ENCODE measurements around the gene ITGAV. TPM values are rescaled to one million over a fixed set of nuclear protein-coding genes. Genes with fewer than 3 reads are reported as not detected.

Gene ITGAV
- total RNA-seq, 4 donors from 2014 or later, result 98.4 to 117 (median 105) TPM

- H3K9me3 ChIP-seq, result no peaks in the 10 kb centered on the region
- peaks cover 5 to 18% (median 13%) of the 10 kb centered on the region in 4 donors for H3K4me1 ChIP-seq
- H3K4me3 ChIP-seq, result no peak overlapping the region
- 77% methylated on average over 1 of the region's 1 CpG for WGBS
- no peak for DNase-seq (ENCODE audit: extremely low spot score)
- intact Hi-C loops (cut with DNase I), result no loop called here
- H3K36me3 ChIP-seq, result peaks cover 0 to 7% (median 6%) of the 10 kb centered on the region in 4 donors
- no peaks in the 10 kb centered on the region for H3K27me3 ChIP-seq
- TF ChIP-seq POLR2A (IDR thresholded peaks at IDR 0.05; ENCODE audit: low read depth) (no peak), POLR2AphosphoS5 (IDR thresholded peaks at IDR 0.05) (no peak), CTCF (IDR thresholded peaks at IDR 0.05) (no peak), EP300 (IDR thresholded peaks at IDR 0.05) (no peak)
- H3K27ac ChIP-seq (replicated peaks in 1 of 4), result no peak overlapping the region
Observed at GRCh38 chr2:186617771-186618170, 27.9 kb downstream of the ITGAV start.

GRCh38 chr2:186618696-186619095 lies 28.8 kb downstream of the ITGAV start:
- H3K4me1 ChIP-seq, result peaks cover 5 to 18% (median 6%) of the 10 kb centered on the region in 4 donors
- TF ChIP-seq CTCF (IDR thresholded peaks at IDR 0.05), result no peak
- TF ChIP-seq EP300 (IDR thresholded peaks at IDR 0.05), result no peak
- H3K36me3 ChIP-seq, result peaks cover 0 to 15% (median 15%) of the 10 kb centered on the region in 4 donors
- intact Hi-C loops (cut with DNase I), result no loop called here
- H3K9me3 ChIP-seq, result no peaks in the 10 kb centered on the region
- H3K27ac ChIP-seq (replicated peaks in 1 of 4), result no peak overlapping the region
- WGBS, result 88% methylated on average over 1 of the region's 1 CpG
- no peaks in the 10 kb centered on the region for H3K27me3 ChIP-seq
- DNase-seq (ENCODE audit: extremely low spot score), result no peak
- H3K4me3 ChIP-seq, result no peak overlapping the region

GRCh38 chr2:186623084-186623483 lies 33.2 kb downstream of the ITGAV start:
- Histone ChIP-seq H3K27ac (replicated peaks in 1 of 4) (no peak overlapping the region), H3K4me1 (peaks cover under 1 to 3% (median 1%) of the 10 kb centered on the region in 4 donors), H3K4me3 (no peak overlapping the region), H3K27me3 (no peaks in the 10 kb centered on the region), H3K9me3 (no peaks in the 10 kb centered on the region), H3K36me3 (peaks cover 6 to 37% (median 28%) of the 10 kb centered on the region in 4 donors)
- WGBS, result 90% methylated on average over 2 of the region's 2 CpGs
- DNase-seq (ENCODE audit: extremely low spot score), result no peak
- intact Hi-C loops (cut with DNase I), result no loop called here
- TF ChIP-seq POLR2A (IDR thresholded peaks at IDR 0.05; ENCODE audit: low read depth) (no peak), POLR2AphosphoS5 (IDR thresholded peaks at IDR 0.05) (no peak), CTCF (IDR thresholded peaks at IDR 0.05) (no peak), EP300 (IDR thresholded peaks at IDR 0.05) (no peak)

- peaks cover 6 to 37% (median 28%) of the 10 kb centered on the region in 4 donors for H3K36me3 ChIP-seq
- intact Hi-C loops (cut with DNase I), result no loop called here
- TF ChIP-seq POLR2AphosphoS5 (IDR thresholded peaks at IDR 0.05), result no peak
- TF ChIP-seq POLR2A (IDR thresholded peaks at IDR 0.05; ENCODE audit: low read depth), result no peak
- no peak for TF ChIP-seq EP300 (IDR thresholded peaks at IDR 0.05)
- TF ChIP-seq CTCF (IDR thresholded peaks at IDR 0.05), result no peak
- no peaks in the 10 kb centered on the region for H3K9me3 ChIP-seq
- WGBS, result 92% methylated on average over 3 of the region's 3 CpGs
- no peak overlapping the region for H3K27ac ChIP-seq (replicated peaks in 1 of 4)
- no peak for DNase-seq (ENCODE audit: extremely low spot score)
- no peaks in the 10 kb centered on the region for H3K4me1 ChIP-seq
- H3K27me3 ChIP-seq, result no peaks in the 10 kb centered on the region
- no peak overlapping the region for H3K4me3 ChIP-seq
Observed at GRCh38 chr2:186624276-186624675, 34.4 kb downstream of the ITGAV start.

All from esophagus muscularis mucosa (tissue), 4 donors.